HepG2 (cell line): ENCODE data around the gene NDUFA8. TPM values are rescaled to one million over a fixed set of nuclear protein-coding genes. Genes with fewer than 3 reads are reported as not detected.

Experiments used
- KAT2B ChIP-seq: fragments of 150-350 bp; IDR thresholded peaks from 2 replicates; pipeline ENCODE4 v1.6.1; 2014; ENCODE audit warnings: low read depth, low read length, borderline replicate concordance
- NR2F2 ChIP-seq: IDR thresholded peaks from 2 replicates; pipeline ENCODE4 v1.6.1; 2012; ENCODE audit warnings: low read depth, inconsistent platforms, borderline replicate concordance
- PAX8 ChIP-seq: sonication (generic); formaldehyde crosslinking; IDR thresholded peaks from 2 replicates; pipeline ENCODE4 v1.8.0; 2022; ENCODE audit warnings: mild to moderate bottlenecking, missing genetic modification reagents, borderline replicate concordance
- PHF8 ChIP-seq: sonication (generic); formaldehyde crosslinking; IDR thresholded peaks from 2 replicates; pipeline ENCODE4 v1.5.0; 2020; ENCODE audit warnings: missing genetic modification reagents
- THAP11 ChIP-seq: IDR thresholded peaks from 2 replicates; pipeline ENCODE4 v1.6.1; 2016; ENCODE audit warnings: missing biosample characterization, missing genetic modification reagents
- ZFP91 ChIP-seq: sonication (generic); formaldehyde crosslinking; IDR thresholded peaks from 2 replicates; pipeline ENCODE4 v1.9.0; 2022; ENCODE audit warnings: missing genetic modification reagents, mild to moderate bottlenecking, borderline replicate concordance
- ZNF160 ChIP-seq: sonication (generic); formaldehyde crosslinking; IDR thresholded peaks from 2 replicates; pipeline ENCODE4 v1.8.0; 2022; ENCODE audit warnings: mild to moderate bottlenecking, inconsistent platforms, missing genetic modification reagents
- ZNF318 ChIP-seq: sonication (generic); formaldehyde crosslinking; IDR thresholded peaks from 2 replicates; pipeline ENCODE4 v1.4.0; 2020; ENCODE audit warnings: mild to moderate bottlenecking, missing genetic modification reagents
- ZNF335 ChIP-seq: sonication (generic); formaldehyde crosslinking; IDR thresholded peaks from 2 replicates; pipeline ENCODE4 v1.4.0; 2020; ENCODE audit warnings: missing genetic modification reagents
- ZNF530 ChIP-seq: sonication (generic); formaldehyde crosslinking; IDR thresholded peaks from 2 replicates; pipeline ENCODE4 v1.5.0; 2020; ENCODE audit warnings: low read depth, mild to moderate bottlenecking, missing genetic modification reagents
- ZNF543 ChIP-seq: sonication (generic); formaldehyde crosslinking; IDR thresholded peaks from 2 replicates; pipeline ENCODE4 v1.4.0; 2020; ENCODE audit warnings: mild to moderate bottlenecking, missing genetic modification reagents
- ZNF549 ChIP-seq: sonication (generic); formaldehyde crosslinking; IDR thresholded peaks from 2 replicates; pipeline ENCODE4 v1.5.0; 2020; ENCODE audit warnings: missing genetic modification reagents
- ZNF678 ChIP-seq: sonication (generic); formaldehyde crosslinking; IDR thresholded peaks from 2 replicates; pipeline ENCODE4 v1.4.0; 2020; ENCODE audit warnings: mild to moderate bottlenecking, missing genetic modification reagents
- ZNF777 ChIP-seq: sonication (generic); formaldehyde crosslinking; IDR thresholded peaks from 2 replicates; pipeline ENCODE4 v1.4.0; 2020; ENCODE audit warnings: missing genetic modification reagents
- polyA plus RNA-seq, 8 experiments: library from polyadenylated mRNA; depleted of rRNA in 3 of 8; stranded (reverse) in 7 of 8; unstranded in 1 of 8; fragments of >200 nt; fragmentation: Illumina TruSeq in 4 of 8; extraction: Trizol in 4 of 8; gene quantifications; 2 replicates each; pipeline versions ENCODE4 v1.2.1 to v1.2.3, GENCODE V29; 2011 to 2016; ENCODE audit warnings: low read depth in 4 of 8, missing spikeins in 1 of 8, mixed read lengths in 1 of 8; ENCODE audit not compliant: insufficient read depth in 1 of 8
- total RNA-seq, 5 experiments: library from RNA; depleted of rRNA; stranded (reverse); fragments of >200 nt; fragmentation: Illumina TruSeq; extraction: Trizol; gene quantifications; 2 replicates each; pipeline ENCODE4 v1.2.3, GENCODE V29; 2016; ENCODE audit warnings: low read depth in 1 of 5
- TF ChIP-seq, protein P1 (sequence below): sonication (generic); formaldehyde crosslinking; IDR thresholded peaks from 2 replicates; pipeline ENCODE4 v1.5.0; 2020; ENCODE audit warnings: mild to moderate bottlenecking, missing genetic modification reagents

NDUFA8 gene
- total and polyA plus RNA-seq, 2 of the 13 experiments (the other 11 are each of a cell fraction or from before 2014, with no cell fraction given): 68.6 to 71.7 TPM

DNA sequence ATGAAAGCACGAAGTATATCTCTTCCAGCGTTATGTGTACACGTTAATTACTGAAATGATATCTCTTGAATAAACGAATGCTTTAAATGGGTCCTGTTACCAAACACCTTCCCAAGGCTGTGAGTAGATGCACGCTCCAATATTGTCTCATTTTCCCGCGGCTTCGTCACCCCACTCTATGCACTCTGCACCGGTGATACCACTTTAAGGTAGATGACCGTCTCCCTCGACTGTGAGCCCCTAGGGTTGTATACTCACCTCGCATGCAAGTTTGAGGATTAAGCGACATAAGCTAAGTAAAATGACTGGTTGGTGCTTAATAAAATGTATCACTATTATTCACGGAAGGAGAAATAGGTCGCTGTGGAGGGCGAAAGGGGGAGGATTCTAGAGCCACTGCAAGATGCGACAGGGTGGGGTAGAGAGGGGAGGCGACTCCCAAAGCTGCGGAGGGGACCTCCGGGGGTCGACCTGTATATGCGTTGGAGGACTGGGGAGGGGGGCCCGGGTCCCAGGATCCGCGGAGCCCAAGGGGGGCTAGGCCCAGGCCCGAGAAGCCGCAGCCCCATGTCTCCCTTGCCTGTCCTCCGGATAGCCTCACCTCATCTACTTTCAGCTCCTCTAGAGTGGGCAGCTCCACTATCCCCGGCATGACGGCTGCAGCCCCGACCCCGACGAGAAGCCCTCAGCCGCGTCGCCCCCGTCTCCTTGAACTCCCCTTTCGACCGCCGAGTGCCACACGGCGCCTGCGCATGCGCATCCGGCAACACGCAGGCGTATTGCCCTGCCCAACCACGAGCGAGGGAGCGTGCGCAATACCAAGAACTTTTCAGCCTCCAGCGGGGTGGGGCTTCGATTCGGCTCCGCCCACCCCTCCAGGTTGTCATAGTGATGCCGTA lies at the start of gene NDUFA8, which contains the start of gene MORN5 (continued):
- TF ChIP-seq ZFP91 (peak; percentile 75), ZNF160 (no peak; the same call in 1 of the 2 replicates), ZNF549 (CRISPR knock-in tag) (no peak), PHF8 (CRISPR knock-in tag) (peak; percentile 97), ZNF530 (CRISPR knock-in tag) (no peak), ZNF777 (CRISPR knock-in tag) (peak; percentile 22; the same call in 1 of the 2 replicates), KAT2B (no peak), ZNF335 (0 out of 2 replicates have a peak, but pooled peaks have one; percentile 43), ZNF543 (no peak), NR2F2 (no peak; the same call in 1 of the 2 replicates), ZNF318 (CRISPR knock-in tag) (no peak), ZNF678 (CRISPR knock-in tag) (0 out of 2 replicates have a peak, but pooled peaks have one; percentile 67), PAX8 (CRISPR knock-in tag) (no peak), THAP11 (CRISPR knock-in tag) (peak; percentile 69)
- TF ChIP-seq, protein P1, sequence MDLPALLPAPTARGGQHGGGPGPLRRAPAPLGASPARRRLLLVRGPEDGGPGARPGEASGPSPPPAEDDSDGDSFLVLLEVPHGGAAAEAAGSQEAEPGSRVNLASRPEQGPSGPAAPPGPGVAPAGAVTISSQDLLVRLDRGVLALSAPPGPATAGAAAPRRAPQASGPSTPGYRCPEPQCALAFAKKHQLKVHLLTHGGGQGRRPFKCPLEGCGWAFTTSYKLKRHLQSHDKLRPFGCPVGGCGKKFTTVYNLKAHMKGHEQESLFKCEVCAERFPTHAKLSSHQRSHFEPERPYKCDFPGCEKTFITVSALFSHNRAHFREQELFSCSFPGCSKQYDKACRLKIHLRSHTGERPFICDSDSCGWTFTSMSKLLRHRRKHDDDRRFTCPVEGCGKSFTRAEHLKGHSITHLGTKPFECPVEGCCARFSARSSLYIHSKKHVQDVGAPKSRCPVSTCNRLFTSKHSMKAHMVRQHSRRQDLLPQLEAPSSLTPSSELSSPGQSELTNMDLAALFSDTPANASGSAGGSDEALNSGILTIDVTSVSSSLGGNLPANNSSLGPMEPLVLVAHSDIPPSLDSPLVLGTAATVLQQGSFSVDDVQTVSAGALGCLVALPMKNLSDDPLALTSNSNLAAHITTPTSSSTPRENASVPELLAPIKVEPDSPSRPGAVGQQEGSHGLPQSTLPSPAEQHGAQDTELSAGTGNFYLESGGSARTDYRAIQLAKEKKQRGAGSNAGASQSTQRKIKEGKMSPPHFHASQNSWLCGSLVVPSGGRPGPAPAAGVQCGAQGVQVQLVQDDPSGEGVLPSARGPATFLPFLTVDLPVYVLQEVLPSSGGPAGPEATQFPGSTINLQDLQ (CRISPR knock-in tag): no peak
